Thyroid gland (tissue), 4 donors: Measurements from ENCODE around the gene ATXN1. TPM values are rescaled to one million over a fixed set of nuclear protein-coding genes. Genes with fewer than 3 reads are reported as not detected.
A peak's percentile ranks its signal among the peaks of the same experiment; 100 is the strongest.

Experiments
- DNase-seq, 2 donors: peaks; one replicate each; pipeline ENCODE4 v3.0.0-alpha.2; 2019
- H3K27ac ChIP-seq, 3 donors: fragments of 200-600 bp; sonication (generic); 1 replicate in 2 of 3; 2 replicates in 1 of 3; pipeline ENCODE4 v1.5.1; 2016 to 2019; ENCODE audit warnings: mild to moderate bottlenecking in 1 of 3, moderate library complexity in 1 of 3
- H3K27me3 ChIP-seq: fragments of 200-600 bp; sonication (generic); one replicate; pipeline ENCODE4 v1.5.1; 2019
- H3K36me3 ChIP-seq, 2 donors: fragments of 200-600 bp; sonication (generic); one replicate each; pipeline ENCODE4 v1.5.1; 2016 to 2019
- H3K4me1 ChIP-seq, 2 donors: fragments of 200-600 bp; sonication (generic); one replicate each; pipeline ENCODE4 v1.5.1; 2017 to 2019
- H3K4me3 ChIP-seq, 3 donors: fragments of 200-600 bp; sonication (generic); replicated peaks in 1 of 3; 1 replicate in 2 of 3; 2 replicates in 1 of 3; pipeline ENCODE4 v1.5.1; 2016; ENCODE audit warnings: mild to moderate bottlenecking in 1 of 3
- H3K9me3 ChIP-seq: fragments of 200-600 bp; sonication (generic); one replicate; pipeline ENCODE4 v1.5.1; 2017
- POLR2A ChIP-seq, 2 donors: fragments of 450-650 bp; IDR thresholded peaks; one replicate each; pipeline ENCODE4 v1.6.1; 2017; ENCODE audit warnings: antibody characterized with exemption in 2 of 2, mild to moderate bottlenecking in 2 of 2, moderate library complexity in 1 of 2
- WGBS, 2 donors: methylation state at CpG; one replicate each; pipeline ENCODE4 v1.1.5; 2017; 5-methylcytosine and 5-hydroxymethylcytosine counted together
- intact Hi-C: fragments of 100-400 bp; cut with DNase I; formaldehyde crosslinking; loops from one replicate; pipeline ENCODE4 v1.15.1; 2023
- total RNA-seq, 4 donors: library from RNA; depleted of rRNA; stranded (reverse); fragments of >200 nt; gene quantifications; one replicate each; pipeline ENCODE4 v1.2.3, GENCODE V29; 2016
- TF ChIP-seq, protein P1 (sequence below), 6 experiments: fragments of 200-600 bp in 3 of 6; fragments of 450-650 bp in 3 of 6; sonication (generic) in 3 of 6; IDR thresholded peaks; one replicate each; pipeline ENCODE4 v1.5.1; 2016 to 2019; ENCODE audit warnings: antibody characterized with exemption in 6 of 6, mild to moderate bottlenecking in 2 of 6, inconsistent platforms in 1 of 6, moderate library complexity in 1 of 6

The ATXN1 gene
- total RNA-seq, 4 donors from 2014 or later, result 62.1 to 88.1 (median 83.0) TPM

DNA sequence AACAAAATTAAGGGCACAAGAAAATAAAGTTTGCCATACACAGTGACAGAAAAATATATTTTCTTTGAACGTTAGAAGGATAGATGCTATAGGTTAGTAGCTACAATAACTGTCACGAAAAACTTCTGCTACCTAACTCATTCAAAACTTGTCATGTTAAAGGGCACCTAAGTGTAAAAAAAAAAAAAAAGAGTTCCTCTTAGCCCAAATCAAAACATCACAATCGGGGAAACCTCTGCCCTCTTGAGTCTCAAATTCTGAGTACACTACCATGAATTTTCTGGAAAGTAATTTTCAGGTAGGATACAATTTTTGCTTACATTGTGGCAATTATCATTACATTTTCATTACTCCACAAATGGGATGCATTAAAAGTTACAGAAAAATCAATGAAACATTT is 5.7 kb downstream of the ATXN1 start:
- intact Hi-C loops, result loop anchor here (5.0 kb wide), 1 partner anchor 243 kb away; no protein-coding TSS in a partner anchor
- WGBS, 2 donors, result 43 to 54% methylated on average over 3 of the region's 3 CpGs
- no peaks in the 10 kb centered on the region for H3K27me3 ChIP-seq
- H3K27ac ChIP-seq, result peak overlapping the region in 2 of 3 donors; percentile 39 to 63
- no peaks in the 10 kb centered on the region for H3K36me3 ChIP-seq
- DNase-seq, result no peak
- no peak for TF ChIP-seq POLR2A (IDR thresholded peaks at IDR 0.05)
- TF ChIP-seq, protein P1, sequence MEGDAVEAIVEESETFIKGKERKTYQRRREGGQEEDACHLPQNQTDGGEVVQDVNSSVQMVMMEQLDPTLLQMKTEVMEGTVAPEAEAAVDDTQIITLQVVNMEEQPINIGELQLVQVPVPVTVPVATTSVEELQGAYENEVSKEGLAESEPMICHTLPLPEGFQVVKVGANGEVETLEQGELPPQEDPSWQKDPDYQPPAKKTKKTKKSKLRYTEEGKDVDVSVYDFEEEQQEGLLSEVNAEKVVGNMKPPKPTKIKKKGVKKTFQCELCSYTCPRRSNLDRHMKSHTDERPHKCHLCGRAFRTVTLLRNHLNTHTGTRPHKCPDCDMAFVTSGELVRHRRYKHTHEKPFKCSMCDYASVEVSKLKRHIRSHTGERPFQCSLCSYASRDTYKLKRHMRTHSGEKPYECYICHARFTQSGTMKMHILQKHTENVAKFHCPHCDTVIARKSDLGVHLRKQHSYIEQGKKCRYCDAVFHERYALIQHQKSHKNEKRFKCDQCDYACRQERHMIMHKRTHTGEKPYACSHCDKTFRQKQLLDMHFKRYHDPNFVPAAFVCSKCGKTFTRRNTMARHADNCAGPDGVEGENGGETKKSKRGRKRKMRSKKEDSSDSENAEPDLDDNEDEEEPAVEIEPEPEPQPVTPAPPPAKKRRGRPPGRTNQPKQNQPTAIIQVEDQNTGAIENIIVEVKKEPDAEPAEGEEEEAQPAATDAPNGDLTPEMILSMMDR (IDR thresholded peaks at IDR 0.05), result no peak
- H3K9me3 ChIP-seq, result no peaks in the 10 kb centered on the region
- H3K4me3 ChIP-seq, result no peak overlapping the region
- H3K4me1 ChIP-seq, result peaks cover 43 to 45% of the 10 kb centered on the region in 2 donors

DNA sequence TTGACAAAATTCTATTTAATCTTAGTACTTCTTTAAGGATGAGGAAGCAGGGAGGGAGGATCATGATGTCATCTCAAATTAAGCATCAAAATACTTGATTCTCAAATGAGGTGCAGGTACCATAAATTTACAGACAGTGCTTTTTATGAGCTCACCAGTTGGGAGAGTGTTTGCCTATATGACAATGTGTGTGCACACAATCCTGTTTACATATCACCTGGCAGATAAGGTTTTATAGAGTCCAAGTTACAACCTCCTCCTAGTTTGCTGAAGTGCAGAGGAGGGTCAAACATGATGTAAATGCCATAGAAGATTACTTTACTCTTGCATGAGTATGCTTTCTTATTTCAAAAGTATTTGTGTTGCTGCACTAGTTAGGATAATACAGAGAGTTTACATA is 6.4 kb downstream of the ATXN1 start:
- intact Hi-C loops, result loop anchor here (5.0 kb wide), 1 partner anchor 243 kb away; no protein-coding TSS in a partner anchor
- DNase-seq, result no peak
- H3K4me1 ChIP-seq, result peaks cover 43 to 45% of the 10 kb centered on the region in 2 donors
- TF ChIP-seq, protein P1 (IDR thresholded peaks at IDR 0.05), result no peak
- TF ChIP-seq POLR2A (IDR thresholded peaks at IDR 0.05), result no peak
- peak overlapping the region; percentile 32 to 63 (median 39) for H3K27ac ChIP-seq
- H3K4me3 ChIP-seq, result no peak overlapping the region
- no peaks in the 10 kb centered on the region for H3K36me3 ChIP-seq
- no peaks in the 10 kb centered on the region for H3K9me3 ChIP-seq
- H3K27me3 ChIP-seq, result no peaks in the 10 kb centered on the region

DNA sequence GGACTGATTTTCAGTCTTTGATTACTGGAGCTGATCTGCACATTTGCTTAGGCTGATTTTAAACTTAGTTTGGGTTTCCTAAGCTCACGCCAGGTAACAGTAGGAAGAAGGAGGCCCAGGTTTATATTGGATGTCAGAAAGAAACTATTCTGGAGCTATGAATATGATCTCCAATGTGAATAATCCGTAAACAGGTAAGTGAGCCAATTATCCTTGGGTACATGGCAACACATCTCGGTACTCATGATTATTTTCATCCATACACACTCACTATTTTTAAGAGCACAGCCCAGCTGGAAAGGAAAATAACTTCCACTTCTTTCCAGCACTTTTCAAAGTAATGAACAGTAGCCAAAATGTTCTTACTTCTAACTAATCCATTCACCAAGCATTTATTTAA is 7.0 kb downstream of the ATXN1 start:
- Histone ChIP-seq H3K4me3 (no peak overlapping the region), H3K27ac (peak overlapping the region; percentile 32 to 63 (median 39)), H3K27me3 (no peaks in the 10 kb centered on the region), H3K9me3 (no peaks in the 10 kb centered on the region), H3K4me1 (peaks cover 43 to 45% of the 10 kb centered on the region in 2 donors), H3K36me3 (no peaks in the 10 kb centered on the region)
- intact Hi-C loops, result no loop called here
- no peak for DNase-seq
- WGBS, 2 donors, result 64 to 68% methylated on average over 3 of the region's 3 CpGs
- TF ChIP-seq POLR2A (IDR thresholded peaks at IDR 0.05), result no peak
- TF ChIP-seq, protein P1 (IDR thresholded peaks at IDR 0.05), result no peak

DNA sequence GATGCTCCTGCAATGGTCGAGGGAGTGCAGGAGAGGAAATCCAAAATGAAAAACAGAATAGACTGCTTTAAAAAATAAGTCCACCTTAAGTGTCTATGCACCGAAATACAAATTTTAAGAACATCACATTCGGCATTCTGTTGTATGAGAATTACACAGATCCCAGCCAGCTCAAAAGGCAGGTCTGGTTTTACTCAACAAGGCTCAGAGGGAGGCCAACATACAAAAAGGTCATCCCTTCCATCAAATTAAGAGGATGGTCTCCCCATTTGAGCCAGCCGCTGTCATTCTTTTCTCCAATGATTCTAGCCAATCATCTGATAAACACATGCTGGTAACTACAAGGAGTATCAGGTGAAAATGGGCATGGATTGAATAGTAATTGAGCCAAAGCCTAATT is 7.9 kb downstream of the ATXN1 start:
- Histone ChIP-seq H3K27ac (no peak overlapping the region), H3K4me3 (no peak overlapping the region), H3K9me3 (no peaks in the 10 kb centered on the region), H3K36me3 (no peaks in the 10 kb centered on the region), H3K27me3 (no peaks in the 10 kb centered on the region), H3K4me1 (peaks cover 35 to 36% of the 10 kb centered on the region in 2 donors)
- intact Hi-C loops, result no loop called here
- 93 to 95% methylated on average over 4 of the region's 4 CpGs for WGBS, 2 donors
- TF ChIP-seq POLR2A (IDR thresholded peaks at IDR 0.05), result no peak
- TF ChIP-seq, protein P1 (IDR thresholded peaks at IDR 0.05), result no peak
- DNase-seq, result no peak

DNA sequence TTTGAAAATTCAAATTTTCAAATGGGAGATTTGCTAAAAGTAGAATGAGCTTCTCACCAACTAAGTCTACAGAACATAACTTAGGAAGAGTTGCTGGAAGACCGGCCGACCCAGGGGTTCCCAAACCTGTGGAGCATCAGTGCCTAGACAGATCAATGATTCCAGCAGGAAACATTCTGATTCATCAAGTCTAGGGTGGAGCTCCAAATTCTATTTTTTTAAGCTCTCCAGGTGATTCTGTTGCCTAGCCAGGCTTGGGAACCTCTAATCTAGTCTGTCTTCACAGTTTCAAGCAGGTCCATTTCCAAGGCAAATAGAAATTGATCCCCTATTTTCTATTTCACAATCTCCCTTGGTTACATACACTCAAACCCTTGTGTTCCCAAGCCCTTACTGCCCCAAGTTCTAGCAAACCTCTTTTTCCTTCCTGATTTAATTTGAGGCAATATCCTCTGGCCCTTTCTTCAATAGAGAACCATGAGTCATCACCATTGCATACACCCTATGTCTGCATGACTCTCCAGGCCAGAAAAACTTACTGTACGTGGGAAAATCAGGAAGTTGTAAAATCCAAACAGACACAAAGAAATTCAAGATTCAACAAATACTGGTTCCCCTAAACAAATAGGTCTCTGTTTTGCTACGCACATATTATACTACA is 8.9 kb downstream of the ATXN1 start:
- WGBS, 2 donors, result 82 to 84% methylated on average over 4 of the region's 4 CpGs
- Histone ChIP-seq H3K27ac (no peak overlapping the region), H3K4me1 (peaks cover 25 to 26% of the 10 kb centered on the region in 2 donors), H3K36me3 (no peaks in the 10 kb centered on the region), H3K27me3 (no peaks in the 10 kb centered on the region), H3K4me3 (no peak overlapping the region), H3K9me3 (no peaks in the 10 kb centered on the region)
- no peak for TF ChIP-seq POLR2A (IDR thresholded peaks at IDR 0.05)
- TF ChIP-seq, protein P1 (IDR thresholded peaks at IDR 0.05), result no peak
- intact Hi-C loops, result no loop called here
- DNase-seq, result no peak
